GM03348 (cell line): ENCODE measurements around the gene DNAH6.
"Not testable (repeated sequence)": the region's sequence is repeated elsewhere in the genome, so short reads cannot be mapped to it uniquely, and the experiment has no call there.

Experiments
- DNase-seq: peaks from one replicate; pipeline ENCODE4 v3.0.0; 2012; ENCODE audit warnings: low spot score

Gene DNAH6

GRCh38 chr2:84839851-84840250, 323.6 kb downstream of the DNAH6 start:
- no peak for DNase-seq

GRCh38 chr2:84840306-84840705, 324.0 kb downstream of the DNAH6 start:
- peak; percentile 29 for DNase-seq

DNA sequence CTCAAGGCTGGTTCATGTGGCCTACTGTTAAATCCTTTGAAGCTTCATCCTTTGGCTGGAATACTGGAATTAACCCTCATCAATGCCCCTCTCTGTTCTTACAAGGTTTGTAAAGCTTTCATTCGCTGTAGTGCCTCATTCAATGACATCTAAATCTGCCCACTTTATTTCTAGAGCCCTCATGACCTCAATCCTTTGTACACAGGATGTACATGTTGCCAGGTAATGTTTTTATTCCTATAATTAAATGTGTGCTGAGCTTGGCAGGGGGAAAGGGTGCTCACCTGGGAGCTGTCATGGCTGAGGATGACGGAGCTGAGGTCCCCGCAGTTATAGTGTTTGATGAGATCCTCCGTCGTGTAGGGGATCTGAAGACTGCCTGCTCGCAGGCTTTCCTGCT, 325.3 kb downstream of the DNAH6 start:
- DNase-seq: no peak

- no peak for DNase-seq
Measured at GRCh38 chr2:84844141-84844540, 327.8 kb downstream of the DNAH6 start.

DNA sequence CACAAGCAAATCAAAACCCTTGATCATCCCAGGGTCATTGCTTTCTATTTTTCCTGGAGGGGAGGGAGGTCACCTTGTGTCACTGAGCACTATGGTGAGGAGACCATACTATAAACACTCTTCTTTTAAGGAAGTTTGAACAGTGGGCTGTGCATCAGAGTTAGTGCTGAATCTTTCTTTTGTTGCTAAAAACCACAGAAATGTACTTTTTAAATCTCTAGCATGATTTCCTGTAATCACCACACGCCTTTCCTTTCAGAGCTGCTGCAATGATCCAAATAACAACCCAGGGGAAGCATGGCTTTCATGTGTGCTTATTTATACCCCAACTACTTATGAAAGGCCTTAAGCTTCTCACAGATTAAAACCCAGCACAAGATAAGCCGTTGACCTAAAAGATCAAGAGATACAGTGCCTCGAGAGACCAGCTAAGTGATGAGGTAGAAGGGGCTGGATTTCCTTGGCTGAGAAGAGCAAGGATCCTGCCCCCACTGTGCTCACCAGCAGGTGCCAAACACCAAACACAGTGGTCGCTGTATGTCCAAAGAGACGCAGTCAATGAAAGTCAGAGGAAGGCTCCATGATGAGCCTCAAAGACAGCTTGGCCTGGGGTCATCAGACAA, 329.9 kb downstream of the DNAH6 start:
- peak; percentile 30 for DNase-seq

GRCh38 chr2:84846741-84847142, 330.4 kb downstream of the DNAH6 start:
- no peak for DNase-seq

DNA sequence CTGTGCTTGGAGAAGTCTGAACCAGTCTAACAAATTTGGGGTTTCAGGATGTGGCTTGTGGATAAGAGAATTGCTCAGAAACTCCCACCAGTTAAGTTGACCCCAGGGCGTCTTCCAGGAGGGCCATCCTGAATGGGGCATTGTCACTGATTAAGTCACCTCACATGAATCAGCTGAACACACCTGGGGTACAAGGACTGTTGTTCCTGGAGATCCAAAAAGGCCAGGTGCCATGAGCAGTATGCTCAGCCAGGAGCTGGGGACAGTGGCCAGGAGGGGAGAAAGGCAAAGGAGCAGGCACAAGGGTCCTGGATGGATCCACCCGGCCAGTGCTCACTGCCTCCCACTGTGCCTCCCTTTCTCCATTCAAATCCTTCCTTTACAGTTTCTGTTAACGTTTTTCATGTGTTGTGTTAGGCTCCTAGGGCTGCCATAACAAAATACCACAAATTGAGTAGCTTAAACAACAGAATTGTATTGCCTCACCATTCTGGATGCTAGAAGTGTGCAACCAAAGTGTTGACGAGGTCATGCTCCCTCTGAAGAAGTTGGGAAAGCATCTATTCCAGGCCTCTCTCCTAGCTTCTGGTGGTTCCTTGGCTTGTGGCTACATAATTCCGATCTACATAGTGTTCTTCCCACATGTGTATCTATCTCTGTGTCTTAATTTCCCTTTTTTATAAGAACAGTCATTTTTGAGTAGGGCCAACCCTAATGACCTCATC, 331.2 kb downstream of the DNAH6 start:
- DNase-seq: no peak

DNA sequence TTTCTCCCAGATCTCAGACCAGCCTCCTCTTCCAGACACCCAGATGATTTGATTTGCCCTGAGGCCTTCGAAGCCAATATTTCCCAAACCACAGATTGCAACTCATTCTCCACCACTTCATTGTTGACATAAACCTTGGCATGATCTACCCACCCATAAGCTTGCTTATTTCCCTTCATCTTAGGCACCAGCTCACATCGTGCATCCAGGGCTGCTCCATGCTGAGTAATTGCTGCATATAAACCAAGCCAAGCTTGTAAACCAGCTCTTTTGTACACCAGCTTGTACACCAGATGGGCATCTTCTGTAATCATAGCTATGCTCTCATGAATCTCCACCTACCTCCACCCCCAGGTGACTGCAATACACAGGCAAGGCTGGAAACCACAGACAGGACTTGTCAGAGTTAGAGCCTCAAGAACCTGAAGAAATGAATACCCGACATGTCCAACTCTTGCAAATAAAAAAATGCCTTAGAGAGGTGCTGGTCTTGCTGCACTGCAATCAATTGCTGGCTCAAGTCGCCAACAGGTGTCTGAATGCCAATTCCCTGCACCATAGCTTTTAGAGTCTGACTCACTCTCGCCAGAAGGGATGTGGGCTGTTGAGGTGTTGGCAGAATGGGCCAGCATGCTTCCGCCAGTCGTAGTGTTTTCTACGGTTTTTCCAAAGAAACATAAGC, 333.1 kb downstream of the DNAH6 start:
- no peak for DNase-seq

GRCh38 chr2:84850471-84850870, 334.2 kb downstream of the DNAH6 start:
- no peak for DNase-seq

DNA sequence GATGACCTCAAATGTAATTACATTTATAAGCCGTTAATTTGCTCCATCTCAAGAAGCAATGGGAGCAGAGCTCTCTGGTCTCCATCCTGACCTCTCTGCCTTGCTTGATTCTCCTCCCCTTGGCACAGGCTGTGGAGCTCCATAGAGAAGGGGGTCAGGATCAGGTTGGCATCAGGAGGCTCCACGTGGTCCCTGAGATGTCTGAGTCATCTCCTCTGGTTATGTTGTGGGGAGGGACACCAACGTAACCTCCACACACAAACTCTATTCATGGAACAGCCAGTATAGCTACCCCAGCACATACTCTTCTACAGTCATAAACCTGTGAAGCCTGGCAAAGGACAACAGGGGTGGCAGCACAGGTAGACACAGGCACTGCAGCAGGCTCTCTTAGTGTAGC, 335.6 kb downstream of the DNAH6 start:
- DNase-seq: no peak

DNA sequence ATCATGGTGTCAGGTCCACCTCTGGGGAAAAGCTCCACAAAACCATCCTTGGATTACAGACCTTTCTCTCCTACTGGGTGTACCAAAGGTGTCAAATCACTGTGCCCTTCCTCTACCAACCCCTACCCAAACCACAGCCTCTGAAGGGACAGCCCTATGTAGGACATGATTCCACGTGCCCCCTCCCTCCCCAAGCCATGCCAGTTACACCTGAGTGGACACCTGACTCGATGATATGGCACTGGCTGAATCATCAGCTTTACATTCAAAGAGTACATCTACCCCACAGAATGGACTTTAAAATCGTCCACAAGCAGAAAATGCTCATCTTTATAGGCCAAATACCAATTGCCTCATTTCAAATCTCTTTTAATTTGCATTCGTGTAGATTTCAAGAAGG, 338.6 kb downstream of the DNAH6 start:
- DNase-seq: no peak

DNA sequence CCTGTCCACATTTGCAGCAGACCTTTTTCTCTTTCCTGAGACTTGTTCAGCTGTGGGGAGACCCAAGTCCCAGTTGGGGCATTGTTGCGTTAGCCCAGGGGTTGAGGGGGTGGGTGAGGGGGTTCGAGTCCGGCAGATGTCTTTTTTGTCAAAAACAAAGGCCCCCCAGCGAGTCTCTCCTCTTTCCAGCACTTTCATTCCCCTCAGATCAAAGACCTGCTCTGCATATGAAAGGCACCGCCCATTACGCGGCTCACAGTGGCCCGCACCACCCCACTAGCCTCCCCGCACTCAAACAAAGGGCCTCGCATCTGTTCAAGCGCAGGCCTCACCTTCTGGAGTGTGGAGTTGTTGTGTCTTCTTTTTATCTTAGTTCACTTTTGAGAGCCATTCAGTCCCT, 339.4 kb downstream of the DNAH6 start:
- no peak for DNase-seq

- no peak for DNase-seq
Measured at GRCh38 chr2:84856787-84857186, 340.5 kb downstream of the DNAH6 start.

- no peak for DNase-seq
Measured at GRCh38 chr2:84857566-84857965, 341.3 kb downstream of the DNAH6 start.

GRCh38 chr2:84858123-84858522, 341.8 kb downstream of the DNAH6 start:
- no peak for DNase-seq

DNA sequence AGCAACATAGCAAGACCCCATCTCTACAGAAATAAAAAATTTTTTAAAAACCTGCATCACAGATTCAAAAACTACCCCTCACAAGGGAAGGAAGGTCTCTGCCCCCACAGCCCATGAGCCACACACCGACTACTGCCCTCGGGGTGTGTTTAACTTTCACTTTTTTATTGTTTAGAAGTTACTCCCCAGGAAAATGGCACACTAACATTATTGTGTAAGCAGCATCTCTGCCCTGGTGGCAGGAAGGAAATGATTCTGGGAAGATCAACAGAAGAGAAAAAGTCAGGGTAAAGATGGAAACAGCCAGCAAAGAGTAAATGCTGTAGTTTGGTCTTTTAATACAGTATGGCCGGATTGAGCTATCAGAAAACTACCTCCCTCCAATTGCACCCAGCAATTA, 342.6 kb downstream of the DNAH6 start:
- no peak for DNase-seq

GRCh38 chr2:84861539-84861938, 345.2 kb downstream of the DNAH6 start:
- DNase-seq: no peak

DNA sequence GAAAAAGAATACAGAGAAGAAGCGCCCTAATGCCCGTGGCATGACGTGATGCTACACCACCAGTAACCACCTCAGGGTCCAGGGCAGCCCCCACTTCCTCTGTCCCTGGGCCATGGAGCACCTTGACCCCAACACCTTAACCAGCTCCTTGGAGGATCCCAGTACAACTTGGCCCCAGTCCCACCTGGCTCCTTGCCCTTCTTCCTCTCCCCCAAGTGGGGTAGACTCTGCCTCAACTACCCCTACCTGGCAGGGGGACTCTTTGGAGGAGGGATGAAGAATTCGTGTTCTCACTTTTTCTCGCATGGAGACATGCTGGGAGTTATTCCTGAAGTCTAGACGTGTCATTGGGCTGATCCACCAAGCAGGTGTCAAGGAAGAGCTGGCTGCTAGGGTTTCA, 345.7 kb downstream of the DNAH6 start:
- no peak for DNase-seq

DNA sequence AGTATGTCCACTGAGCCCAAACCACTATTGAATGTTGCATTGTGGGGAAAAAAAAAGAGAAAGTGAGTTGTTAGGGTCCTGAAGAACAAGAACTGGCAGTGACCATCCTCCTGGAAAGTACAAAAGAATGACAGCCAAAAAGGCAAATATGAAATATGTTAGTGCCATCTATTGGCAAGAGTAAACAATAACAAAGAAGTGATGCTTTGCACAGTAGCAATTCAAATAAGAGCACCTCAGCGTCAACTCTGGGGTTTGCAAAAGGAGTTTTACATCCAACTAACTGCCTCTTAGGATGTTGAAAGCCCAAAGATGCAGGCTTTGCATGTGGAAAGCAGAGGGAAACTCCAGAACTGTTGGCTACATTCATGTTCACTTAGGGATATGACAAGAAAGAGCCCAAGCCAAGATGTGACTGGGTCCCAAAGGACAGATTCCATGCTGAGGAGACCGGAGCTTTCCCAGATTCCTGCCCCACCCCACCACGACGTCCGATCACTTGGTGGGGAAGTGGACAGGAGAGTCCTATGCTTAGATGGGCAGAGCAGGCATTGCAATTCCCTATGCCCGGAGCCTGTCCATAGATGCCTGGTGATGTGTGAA, 349.0 kb downstream of the DNAH6 start:
- DNase-seq: peak; percentile 53

DNA sequence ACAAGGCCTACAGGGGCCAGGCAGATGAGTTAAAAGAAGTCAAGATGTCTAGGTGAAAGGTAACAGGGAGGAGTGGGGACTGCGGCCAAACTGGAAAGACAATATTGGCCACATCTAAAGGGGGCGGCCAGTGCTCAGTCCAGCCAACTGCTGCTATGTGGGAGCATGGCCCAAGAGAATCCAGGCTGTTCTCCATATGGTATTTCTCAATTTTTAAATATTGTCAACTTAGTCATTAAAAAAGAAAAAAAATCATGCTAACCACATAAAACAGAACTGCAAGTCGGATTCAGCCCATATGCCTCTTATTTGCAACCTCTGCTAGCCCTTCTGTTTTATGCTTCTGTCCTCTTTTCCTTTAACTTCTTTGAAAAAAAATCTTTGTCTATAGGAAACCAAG, 349.8 kb downstream of the DNAH6 start:
- DNase-seq: peak; percentile 74

DNA sequence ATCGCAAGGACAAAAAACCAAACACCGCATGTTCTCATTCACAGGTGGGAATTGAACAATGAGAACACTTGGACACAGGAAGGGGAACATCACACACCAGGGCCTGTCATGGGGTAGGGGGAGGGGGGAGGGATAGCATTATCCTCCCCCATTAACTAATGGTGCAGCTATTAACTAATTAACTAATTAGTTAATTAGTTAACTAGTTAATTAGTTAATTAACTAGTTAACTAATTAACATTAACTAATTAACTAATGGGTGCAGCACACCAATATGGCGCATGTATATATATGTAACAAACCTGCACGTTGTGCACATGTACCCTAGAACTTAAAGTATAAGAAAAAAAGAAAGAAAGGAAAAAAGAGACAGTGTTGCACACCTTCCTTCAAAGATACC, 352.0 kb downstream of the DNAH6 start:
- not testable (repeated sequence) for DNase-seq
